DMS153 treated with DMSO at 0.1 percent for 48 hours (cell line): ENCODE measurements around the gene SUZ12.
"Not testable (repeated sequence)": the region's sequence is repeated elsewhere in the genome, so short reads cannot be mapped to it uniquely, and the experiment has no call there.

Experiments
- DNase-seq: peaks from one replicate; lab custom pipeline; 2025; ENCODE audit not compliant: unreplicated experiment; lab: John Stamatoyannopoulos, UW

Gene SUZ12

DNA sequence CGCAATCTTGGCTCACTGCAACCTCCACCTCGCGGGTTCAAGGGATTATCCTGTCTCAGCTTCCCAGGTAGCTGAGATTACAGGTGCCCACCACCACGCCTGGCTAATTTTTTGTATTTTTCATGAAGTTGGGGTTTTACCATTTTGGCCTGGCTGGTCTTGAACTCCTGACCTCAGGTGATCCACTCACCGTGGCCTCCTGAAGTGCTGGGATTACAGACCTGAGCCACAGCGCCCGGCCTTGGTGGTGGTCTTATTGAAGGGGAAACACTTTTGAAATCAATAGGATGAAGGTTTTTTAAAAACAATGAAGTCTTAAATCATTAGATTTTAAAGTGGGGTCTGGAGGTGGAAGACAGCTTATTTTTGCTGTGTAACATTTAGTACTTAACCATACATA is 5.6 kb downstream of the SUZ12 start:
- DNase-seq = not testable (repeated sequence)

DNA sequence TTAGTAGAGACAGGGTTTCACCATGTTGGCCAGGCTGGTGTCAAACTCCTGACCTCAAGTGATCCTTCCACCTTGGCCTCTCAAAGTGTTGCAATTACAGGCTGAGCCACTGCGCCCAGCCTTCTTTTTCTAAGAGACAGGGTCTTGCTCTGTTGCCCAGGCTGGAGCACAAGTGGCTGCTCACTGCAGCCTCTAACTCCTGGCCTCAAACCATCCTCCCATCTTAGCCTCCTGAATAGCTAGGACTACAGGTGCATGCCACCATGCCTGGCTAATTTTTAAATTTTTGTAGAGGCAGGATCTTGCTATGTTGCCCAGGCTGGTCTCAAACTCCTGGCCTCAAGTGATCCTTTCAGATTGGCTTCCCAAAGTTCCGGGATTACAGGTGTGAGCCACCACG is 15.1 kb downstream of the SUZ12 start:
- not testable (repeated sequence) for DNase-seq

DNA sequence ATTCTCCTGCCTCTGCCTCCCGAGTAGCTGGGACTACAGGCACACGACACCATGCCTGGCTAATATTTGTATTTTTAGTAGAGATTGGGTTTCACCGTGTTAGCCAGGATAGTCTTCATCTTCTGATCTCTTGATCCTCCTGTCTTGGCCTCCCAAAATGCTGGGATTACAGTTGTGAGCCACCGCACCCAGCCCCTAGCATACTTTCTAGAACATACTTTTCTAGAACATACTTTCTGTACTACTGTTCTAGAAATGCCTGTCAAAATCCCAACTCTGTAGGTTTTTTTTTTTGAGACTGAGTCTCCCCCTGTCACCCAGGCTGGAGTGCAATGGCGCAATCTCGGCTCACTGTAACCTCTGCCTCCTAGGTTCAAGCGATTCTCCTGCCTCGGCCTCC is 27.3 kb downstream of the SUZ12 start:
- not testable (repeated sequence) for DNase-seq

DNA sequence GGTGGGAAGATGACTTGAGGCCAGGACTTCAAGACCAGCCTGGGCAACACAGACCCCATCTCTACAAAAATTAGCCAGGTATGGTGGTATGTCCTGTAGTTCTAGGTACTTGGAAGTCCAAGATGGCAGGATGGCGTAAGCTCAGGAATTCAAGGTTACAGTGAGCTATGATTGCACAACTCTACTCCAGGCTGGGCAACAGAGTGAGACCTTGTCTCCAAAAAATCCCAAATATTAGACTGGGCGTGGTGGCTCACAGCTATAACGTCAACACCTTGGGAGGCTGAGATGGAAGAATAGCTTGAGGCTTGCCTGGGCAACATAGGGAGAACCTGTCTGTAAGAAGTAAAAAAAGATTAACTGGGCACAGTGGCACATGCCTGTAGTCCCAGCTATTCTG is 30.8 kb downstream of the SUZ12 start:
- no peak for DNase-seq

DNA sequence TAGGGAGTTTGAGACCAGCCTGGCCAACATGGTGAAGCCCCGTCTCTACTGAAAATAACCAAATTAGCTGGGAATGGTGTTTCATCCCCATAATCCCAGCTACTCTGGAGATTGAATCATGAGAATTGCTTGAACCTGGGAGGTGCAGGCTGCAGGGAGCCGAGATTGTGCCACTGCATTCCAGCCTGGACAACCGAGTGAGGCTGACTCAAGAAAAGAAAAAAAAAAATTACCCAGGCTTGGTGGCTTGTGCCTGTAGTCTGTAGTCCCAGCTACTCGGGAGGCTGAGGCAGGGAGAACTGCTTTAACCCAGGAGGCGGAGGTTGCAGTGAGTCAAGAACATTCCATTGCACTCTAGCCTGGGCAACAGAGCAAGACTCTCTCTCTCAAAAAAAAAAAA is 33.6 kb downstream of the SUZ12 start:
- not testable (repeated sequence) for DNase-seq

DNA sequence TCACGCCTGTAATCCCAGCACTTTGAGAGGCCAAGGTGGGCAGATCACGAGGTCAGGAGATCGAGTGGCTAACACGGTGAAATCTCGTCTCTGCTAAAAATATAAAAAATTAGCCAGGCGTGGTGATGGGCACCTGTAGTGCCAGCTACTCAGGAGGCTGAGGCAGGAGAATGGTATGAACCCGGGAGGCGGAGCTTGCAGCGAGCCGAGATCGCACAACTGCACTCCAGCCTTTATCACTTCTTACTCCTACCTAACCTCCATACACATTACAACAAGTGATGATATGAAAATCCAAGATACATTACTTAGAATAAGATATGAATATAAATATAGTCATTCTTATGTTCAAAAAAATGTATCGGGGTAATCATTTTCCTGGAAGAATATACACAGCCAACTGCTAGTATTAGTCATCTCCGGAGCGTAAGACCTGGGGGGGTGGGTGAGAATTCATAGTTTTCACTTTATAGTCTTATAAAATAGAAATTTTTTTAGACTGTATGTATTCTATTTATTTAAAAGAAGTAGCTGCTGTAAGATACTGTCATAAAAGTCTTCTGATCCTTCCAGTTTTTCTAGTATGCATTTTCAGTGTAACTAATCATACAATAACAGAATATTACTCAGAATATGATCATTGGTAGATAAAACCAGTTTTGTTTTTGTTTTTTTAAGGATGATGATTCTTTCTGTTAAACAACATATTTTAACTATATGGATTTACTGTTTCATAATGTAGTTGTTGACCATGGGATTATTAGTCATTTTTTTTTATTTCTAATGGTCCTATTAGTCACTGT is 37.7 kb downstream of the SUZ12 start:
- not testable (repeated sequence) for DNase-seq

DNA sequence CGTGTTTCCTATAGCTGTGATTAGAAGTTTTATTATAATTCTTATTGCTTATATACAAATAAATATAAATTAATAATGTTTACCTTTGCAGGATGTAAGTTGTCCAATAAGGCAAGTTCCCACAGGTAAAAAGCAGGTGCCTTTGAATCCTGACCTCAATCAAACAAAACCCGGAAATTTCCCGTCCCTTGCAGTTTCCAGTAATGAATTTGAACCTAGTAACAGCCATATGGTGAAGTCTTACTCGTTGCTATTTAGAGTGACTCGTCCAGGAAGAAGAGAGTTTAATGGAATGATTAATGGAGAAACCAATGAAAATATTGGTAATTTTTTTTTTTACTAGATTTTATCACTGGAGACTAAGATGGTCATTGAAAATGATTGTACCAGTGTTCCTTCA is 38.6 kb downstream of the SUZ12 start:
- DNase-seq = not testable (repeated sequence)

DNA sequence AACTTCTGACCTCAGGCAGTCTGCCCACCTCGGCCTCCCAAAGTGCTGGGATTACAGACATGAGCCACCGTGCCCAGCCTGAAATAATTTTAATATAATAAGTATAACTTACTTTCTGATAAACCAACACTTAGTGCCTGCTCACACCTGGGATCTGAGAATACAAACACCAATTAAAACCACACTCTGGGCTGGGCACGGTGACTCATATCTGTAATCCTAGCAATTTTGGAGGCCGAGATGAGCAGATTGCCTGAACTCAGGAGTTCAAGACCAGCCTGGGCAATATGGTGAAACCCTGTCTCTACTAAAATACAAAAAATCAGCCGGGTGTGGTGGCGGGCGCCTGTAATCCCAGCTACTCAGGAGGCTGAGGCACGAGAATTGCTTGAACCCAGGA is 55.0 kb downstream of the SUZ12 start:
- DNase-seq = not testable (repeated sequence)

DNA sequence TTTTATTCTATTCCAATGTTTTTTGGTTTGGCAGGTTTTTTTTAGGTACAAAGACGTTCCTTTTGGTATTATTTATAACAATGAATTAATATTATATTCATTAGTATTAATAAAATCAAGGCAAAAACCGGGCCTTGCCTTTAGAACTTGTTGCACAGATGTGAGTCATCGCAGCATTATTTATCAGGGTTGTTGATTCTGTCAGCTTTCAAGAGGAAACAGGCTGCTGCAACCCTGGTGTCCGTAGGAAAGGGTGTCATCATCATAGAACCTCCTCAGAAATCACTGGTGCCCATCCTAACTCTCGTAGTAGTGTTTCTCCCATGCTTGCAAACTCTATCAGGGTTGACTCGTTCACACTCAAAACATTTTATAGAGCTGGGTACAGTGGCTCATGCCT is 60.2 kb downstream of the SUZ12 start:
- DNase-seq = no peak

DNA sequence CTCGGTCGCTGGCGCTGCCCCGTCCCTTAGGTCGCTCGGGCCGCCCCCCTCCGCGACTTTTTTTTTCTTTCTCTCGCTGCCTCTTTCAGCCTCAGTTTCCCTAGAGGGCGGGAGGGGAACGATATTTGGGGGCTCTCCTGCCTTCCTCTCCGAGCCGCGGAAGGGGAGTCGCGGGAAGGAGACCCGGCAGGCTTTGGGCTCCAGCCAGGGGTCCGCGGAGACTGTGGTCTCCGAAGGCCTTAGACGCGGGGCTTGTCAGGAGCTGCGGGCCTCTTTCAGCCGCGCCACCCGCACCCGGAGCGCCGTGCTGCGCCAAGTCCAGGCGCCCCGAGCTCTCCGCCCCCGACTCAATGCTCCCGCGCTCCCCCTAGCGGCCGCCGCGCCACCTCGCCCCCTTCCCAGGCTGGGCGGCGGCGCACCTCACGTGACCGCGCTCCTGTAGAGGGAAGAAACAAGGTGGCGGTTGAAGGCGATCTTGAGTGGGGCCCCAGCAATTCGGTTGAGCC is 70.2 kb downstream of the SUZ12 start, which contains the start of gene LRRC37B:
TSS of gene LRRC37B (plus strand) at position 427 of the 506 bp plus-strand sequence. CDS start 14,010 bp downstream, outside the sequence.
- peak; percentile 17 for DNase-seq

DNA sequence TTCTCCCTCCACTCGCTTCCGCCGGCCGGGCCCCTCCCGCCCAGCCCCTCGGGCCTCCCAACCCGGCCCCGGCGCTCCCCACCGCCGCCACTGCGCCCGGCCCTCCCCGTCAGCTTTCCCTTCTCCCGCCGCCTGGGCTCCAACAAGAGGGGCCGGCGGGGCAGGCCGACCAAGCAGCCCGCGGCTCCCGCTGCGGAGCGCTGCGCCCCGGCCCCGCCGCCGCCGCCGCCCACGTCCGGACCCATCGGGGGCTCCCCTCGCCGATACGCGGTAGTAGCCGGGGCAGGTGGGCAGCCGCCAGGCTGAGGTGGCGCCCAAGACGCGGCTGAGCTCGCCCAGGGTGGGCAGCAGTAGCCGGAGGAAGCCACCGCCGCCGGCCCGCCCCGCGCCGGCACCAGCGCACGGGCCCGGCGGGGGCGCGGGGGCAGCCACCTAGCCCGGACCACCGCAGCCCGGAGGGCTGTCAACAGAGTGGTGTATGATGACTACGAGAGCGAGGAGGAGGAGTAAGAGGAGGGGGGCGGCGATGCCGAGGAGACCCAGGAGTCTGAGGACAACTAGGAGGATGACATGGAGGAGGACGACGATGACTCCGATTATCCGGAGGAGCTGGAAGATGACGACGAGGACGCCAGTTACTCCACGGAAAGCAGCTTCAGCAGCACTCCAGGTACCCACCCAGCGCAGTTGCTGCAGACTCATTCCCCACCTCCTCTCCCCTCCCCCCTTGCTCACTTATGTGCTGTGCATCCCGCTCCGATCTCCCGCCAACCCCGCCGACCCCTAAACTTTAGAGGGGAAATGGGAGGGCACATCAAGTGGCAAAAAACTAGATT is 70.9 kb downstream of the SUZ12 start:
- DNase-seq = no peak

DNA sequence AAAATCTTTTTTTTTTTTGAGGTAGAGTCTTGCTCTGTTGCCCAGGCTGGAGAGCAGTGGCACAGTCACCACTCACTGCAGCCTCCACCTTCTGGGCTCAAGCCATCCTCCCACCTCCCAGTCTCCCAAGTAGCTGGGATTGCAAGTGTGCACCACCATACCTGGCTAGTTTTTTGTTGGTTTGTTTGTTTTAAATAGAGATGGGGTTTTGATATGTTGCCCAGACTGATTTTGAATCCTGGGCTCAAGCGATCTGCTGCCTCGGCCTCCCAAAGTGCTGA is 72.4 kb downstream of the SUZ12 start:
- DNase-seq = no peak

DNA sequence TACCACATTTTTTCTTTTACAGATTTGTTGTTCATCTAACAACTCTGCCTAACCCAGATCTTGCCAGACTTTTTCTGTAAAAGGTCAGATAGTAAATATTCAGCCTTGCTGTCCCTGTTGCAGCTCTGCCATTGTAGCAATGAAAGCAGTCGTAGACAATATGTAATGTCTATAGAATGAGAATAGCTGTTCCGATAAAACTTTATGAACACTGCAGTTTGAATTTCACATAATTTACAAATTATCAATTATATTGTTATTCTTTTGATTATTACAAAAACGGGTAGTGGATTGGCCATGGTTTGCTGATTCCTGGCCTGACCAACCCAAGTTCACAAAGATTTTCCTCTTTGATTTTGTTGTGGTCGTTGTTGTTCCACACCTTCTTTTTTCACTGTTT is 73.3 kb downstream of the SUZ12 start:
- no peak for DNase-seq

DNA sequence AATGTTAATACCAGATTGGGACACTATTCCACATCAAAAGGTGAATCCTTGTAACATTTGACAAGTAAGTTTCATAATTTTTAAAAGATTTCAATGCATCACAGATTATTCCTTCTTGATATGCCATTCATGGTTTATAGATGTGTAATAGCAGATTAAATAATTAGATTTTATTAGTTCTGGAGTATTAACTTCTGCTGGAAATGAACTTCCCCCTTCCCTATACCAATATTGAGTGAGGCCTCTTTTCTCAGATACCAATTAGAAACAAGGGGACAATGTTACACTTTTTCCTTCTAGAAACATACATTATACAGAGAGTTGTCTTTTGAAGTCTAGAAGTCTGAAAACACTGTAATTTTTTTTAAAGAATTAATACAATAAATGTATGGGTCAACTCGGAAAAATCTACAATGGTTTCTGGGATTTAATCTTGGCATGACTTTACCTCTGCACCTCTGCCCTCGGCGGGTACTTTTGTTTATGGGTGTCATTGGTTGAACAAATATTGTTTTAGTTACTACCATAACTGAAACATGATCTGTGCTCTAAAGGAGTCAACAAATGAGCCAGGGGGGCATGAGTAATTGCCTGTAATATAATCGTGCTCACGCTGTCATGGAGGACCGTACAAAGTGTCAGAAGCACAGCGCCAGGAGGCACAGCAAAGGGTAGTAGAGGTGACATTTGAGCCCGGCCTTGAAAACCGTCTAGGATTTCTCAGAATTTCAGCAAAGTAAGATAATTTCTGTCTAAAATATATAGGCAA is 78.6 kb downstream of the SUZ12 start:
- DNase-seq = peak; percentile 34

DNA sequence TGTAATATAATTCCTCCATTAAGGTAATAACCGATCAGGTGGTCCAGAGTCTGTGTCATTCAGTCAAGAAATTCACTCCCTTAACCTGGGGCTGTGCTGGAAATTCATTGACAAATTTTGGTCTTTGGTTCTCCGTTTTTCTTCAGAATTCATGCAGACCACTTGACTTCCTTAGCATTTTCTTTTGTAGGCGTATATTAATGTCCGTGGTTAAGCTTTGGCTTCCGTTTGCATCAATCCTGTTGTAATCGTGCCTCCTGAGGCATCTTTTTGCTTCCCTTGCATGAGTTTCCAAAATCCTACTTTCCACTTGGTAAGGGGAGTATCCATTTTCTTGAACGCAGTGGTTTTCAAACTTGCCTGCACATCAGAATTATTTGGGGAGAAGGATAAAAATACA is 79.4 kb downstream of the SUZ12 start:
- no peak for DNase-seq

DNA sequence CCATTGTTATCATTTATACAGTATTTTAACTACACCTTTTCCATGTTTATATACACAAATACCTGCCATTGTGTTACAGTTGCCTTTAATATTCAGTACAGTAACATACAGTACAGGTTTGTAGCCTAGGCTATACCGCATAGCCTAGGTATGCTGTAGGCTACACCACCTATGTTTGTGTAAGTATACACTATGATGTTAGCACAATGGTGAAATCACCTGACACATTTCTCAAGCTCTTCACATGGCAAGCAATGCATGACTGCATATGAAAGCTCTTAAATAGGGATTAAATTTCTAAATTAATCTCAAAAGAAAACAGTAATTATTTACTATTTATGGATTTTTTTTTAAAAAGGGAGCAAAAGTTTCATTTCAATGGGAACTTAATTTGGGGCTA is 82.4 kb downstream of the SUZ12 start:
- no peak for DNase-seq

DNA sequence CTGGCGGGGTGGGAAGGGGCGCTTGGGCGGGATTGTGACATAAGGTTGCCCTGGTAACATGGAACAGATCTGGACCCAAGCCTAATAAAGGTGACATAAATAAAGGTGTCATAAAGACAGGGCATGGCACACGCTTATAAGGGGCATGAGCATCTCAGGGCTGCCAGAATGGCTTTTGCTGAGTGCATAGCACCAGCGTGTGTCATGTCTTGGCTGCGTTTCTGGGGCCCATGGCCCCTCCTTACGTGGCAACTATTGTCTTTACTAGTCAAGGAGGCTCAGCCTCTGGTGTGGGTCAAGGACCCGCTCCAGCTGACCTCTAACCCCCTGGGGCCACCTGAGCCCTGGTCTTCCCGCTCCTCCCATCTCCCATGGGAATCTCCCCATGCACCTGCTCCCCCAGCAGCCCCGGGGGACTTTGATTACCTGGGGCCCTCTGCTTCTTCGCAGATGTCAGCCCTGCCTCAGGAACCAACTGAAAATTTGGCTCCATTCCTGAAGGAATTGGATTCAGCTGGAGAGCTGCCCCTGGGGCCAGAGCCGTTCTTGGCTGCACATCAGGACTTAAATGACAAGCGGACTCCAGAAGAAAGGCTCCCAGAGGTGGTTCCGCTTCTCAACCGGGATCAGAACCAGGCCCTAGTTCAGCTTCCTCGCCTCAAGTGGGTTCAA is 84.3 kb downstream of the SUZ12 start:
- no peak for DNase-seq

DNA sequence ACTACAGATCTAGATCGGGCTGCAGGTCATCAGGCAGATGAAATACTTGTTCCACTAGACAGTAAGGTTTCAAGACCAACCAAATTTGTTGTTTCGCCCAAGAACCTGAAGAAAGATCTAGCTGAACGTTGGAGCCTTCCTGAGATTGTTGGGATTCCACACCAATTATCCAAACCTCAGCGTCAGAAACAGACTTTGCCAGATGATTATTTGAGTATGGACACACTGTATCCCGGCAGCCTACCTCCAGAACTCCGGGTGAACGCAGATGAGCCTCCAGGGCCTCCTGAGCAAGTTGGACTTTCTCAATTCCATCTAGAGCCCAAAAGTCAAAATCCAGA is 84.8 kb downstream of the SUZ12 start:
- DNase-seq = no peak

DNA sequence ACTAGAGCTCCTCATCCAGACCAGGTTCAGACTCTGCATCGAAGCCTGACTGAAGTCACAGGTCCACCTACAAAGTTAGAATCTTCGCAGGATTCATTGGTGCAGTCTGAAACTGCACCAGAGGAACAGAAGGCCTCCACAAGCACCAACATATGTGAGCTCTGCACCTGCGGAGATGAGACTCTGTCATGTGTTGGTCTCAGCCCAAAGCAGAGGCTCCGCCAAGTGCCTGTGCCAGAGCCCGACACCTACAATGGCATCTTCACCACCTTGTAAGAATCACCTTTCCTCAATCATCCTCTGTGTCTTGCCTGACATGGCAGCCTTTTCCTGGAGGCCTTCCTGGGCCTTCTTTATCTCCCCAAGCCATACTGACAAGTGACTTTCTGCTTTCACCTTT is 85.7 kb downstream of the SUZ12 start:
- not testable (repeated sequence) for DNase-seq

DNA sequence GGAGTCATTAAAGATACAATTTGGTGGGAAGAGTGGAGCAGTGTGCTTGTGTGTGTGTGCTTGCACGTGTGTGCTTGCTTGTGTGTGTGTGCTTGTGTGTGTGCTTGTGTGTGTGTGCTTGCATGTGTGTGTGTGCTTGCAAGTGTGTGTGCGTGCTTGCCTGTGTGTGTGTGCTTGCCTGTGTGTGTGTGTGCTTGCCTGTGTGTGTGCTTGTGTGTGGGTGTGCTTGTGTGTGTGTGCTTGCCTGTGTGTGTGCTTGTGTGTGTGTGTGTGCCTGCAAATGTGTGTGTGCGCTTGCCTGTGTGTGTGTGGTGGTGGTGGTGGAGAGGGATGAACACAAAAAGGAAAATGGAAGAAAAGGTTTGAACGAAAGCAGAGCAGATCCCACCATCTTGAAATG is 90.5 kb downstream of the SUZ12 start:
- not testable (repeated sequence) for DNase-seq

DNA sequence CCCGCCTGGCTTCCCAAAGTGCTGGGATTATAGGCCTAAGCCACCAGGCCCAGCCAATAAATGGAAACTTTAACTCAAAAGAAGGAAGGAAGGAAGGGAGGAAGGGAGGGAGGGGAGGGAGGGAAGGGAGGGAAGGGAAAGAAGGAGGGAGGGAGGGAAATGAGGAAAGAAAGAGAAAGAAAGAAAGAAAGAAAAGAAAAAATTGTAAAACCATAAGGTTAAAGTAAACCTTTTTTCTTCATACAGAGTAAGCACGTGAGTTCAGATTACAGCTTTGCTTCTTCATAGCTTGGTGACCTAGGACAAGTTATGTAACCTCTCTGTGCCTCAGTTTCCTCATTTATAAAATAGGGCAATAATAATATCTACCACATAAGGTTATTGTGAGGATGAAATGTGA is 96.4 kb downstream of the SUZ12 start:
- DNase-seq = no peak
